PC-3 (cell line): ENCODE measurements around the gene LATS2.

Source experiments
- CTCF ChIP-seq: fragments of 300-600 bp; sonication (generic); conservative IDR thresholded peaks from 2 replicates; pipeline ENCODE4 v1.5.1; 2017; ENCODE audit warnings: antibody characterized with exemption, low read depth, mild to moderate bottlenecking, low read length
- EZH2 ChIP-seq: fragments of 300-600 bp; sonication (generic); IDR thresholded peaks from one replicate; pipeline ENCODE4 v1.6.1; 2017; ENCODE audit warnings: antibody characterized with exemption, mild to moderate bottlenecking, low read length; ENCODE audit not compliant: unreplicated experiment

DNA sequence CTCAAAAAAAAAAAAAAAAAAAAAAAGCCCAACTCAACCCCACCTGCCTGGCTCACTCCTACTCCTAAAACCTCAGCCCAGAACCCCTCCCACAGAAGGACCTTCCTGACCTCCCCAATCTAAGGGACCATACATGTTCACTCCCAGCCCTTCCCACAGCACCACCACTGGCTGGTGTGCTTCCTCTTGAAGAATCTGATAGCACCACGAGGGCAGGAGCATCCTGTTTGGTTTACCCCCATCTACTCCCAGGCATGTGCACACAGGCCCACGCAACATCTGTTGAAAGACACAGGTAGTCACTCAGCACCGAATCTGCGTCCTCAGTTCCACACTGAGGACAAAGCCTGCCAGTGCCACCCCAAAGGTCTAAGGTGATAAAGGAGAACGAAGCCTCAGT, 8.2 kb downstream of the LATS2 start:
- TF ChIP-seq CTCF (no peak), EZH2 (no peak)
